Common myeloid progenitor, CD34-positive (primary cell): ENCODE measurements around the gene BLZF1.

Source experiments
- CTCF ChIA-PET: fragments of 350-600 bp; sonication (Branson Sonifier 250); formaldehyde crosslinking; loops from one replicate; lab custom pipeline; 2021; ENCODE audit warnings: antibody characterized with exemption; lab: Charles Lee
- POLR2A ChIA-PET: fragments of 350-600 bp; sonication (Branson Sonifier 250); formaldehyde crosslinking; loops from one replicate; lab custom pipeline; 2021; ENCODE audit warnings: antibody characterized with exemption; lab: Charles Lee
- DNase-seq, 3 donors: peaks; one replicate each; pipeline versions ENCODE4 v3.0.0 to v3.0.0-alpha.2; 2013
- H3K27ac ChIP-seq, 2 experiments: 1 replicate in 1 of 2; 2 replicates in 1 of 2; pipeline ENCODE4 v1.7.0; 2013; ENCODE audit warnings: inconsistent platforms in 2 of 2, low read length in 2 of 2, mild to moderate bottlenecking in 2 of 2, low read depth in 1 of 2, moderate library complexity in 1 of 2; ENCODE audit not compliant: severe bottlenecking in 2 of 2, insufficient read depth in 1 of 2, poor library complexity in 1 of 2
- H3K27me3 ChIP-seq, 5 experiments: replicated peaks in 2 of 5; 1 replicate in 3 of 5; 2 replicates in 2 of 5; pipeline versions ENCODE4 v1.6.1 to v1.7.0; 2013; ENCODE audit warnings: low read length in 4 of 5, mild to moderate bottlenecking in 2 of 5, moderate library complexity in 2 of 5, inconsistent platforms in 1 of 5; ENCODE audit not compliant: insufficient read depth in 5 of 5, control insufficient read depth in 4 of 5
- H3K36me3 ChIP-seq, 4 experiments: 1 replicate in 2 of 4; 2 replicates in 2 of 4; pipeline versions ENCODE4 v1.6.1 to v1.7.0; 2013; ENCODE audit warnings: low read length in 3 of 4, control low read depth in 1 of 4, mild to moderate bottlenecking in 1 of 4; ENCODE audit not compliant: control insufficient read depth in 4 of 4, insufficient read depth in 4 of 4
- H3K4me1 ChIP-seq, 4 experiments: 1 replicate in 3 of 4; 2 replicates in 1 of 4; pipeline versions ENCODE4 v1.6.1 to v1.7.1; 2013; ENCODE audit warnings: low read length in 3 of 4, mild to moderate bottlenecking in 3 of 4, control low read depth in 1 of 4, inconsistent platforms in 1 of 4, moderate library complexity in 1 of 4; ENCODE audit not compliant: control insufficient read depth in 4 of 4, insufficient read depth in 4 of 4; ENCODE audit errors: control extremely low read depth in 1 of 4
- H3K4me3 ChIP-seq, 7 experiments: 1 replicate in 4 of 7; 2 replicates in 3 of 7; pipeline versions ENCODE4 v1.5.1 to v1.7.0; 2013; ENCODE audit warnings: mild to moderate bottlenecking in 7 of 7, low read length in 6 of 7, moderate library complexity in 6 of 7, inconsistent platforms in 2 of 7, low read depth in 2 of 7, control low read depth in 1 of 7; ENCODE audit not compliant: insufficient read depth in 4 of 7, control insufficient read depth in 1 of 7; ENCODE audit errors: extremely low read depth in 1 of 7
- H3K9me3 ChIP-seq, 5 experiments: 1 replicate in 4 of 5; 2 replicates in 1 of 5; pipeline versions ENCODE4 v1.6.1 to v1.7.1; 2013; ENCODE audit warnings: low read length in 4 of 5, mild to moderate bottlenecking in 2 of 5, inconsistent platforms in 1 of 5, low read depth in 1 of 5, moderate library complexity in 1 of 5; ENCODE audit not compliant: control insufficient read depth in 4 of 5, insufficient read depth in 2 of 5; ENCODE audit errors: control extremely low read depth in 1 of 5
- WGBS: methylation state at CpG from one replicate; pipeline ENCODE4 v1.1.5; 2013; ENCODE audit not compliant: insufficient coverage; 5-methylcytosine and 5-hydroxymethylcytosine counted together

BLZF1 gene

DNA sequence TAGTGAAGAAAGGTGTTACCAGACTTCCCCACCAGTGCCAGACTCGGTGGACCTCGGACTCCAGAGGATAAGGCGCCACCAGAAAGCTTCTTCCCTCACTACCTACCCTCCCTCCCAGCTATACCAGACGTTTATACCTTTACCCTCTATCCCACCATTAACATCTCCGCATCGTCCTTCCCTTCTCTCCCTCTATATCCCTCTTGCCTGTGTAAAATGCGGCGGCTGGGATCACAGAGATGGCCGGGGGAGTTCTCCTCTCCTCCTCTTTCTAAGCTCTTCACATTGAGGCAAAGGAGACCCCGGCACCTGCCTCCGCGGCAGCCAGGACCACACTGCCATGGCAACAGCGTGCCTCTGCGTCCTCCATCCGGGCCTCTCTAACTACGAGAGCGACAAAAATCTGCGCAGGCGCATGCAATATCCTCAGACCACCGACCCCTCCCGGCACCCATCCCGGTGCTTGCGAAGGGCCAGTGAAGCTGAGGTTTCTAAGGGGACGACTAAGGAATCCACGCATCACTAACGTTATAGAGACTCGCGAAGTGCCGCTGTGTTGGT is 59.2 kb downstream of the BLZF1 start, which contains the start of gene CCDC181:
TSS of gene CCDC181 (minus strand) at position 394 of the 561 bp plus-strand sequence. CDS start 2,547 bp downstream, outside the sequence.
- peak; percentile 67 to 84 (median 70) for DNase-seq
- H3K9me3 ChIP-seq: no peaks in the 10 kb centered on the region
- peak within 1 kb of the TSS; percentile 58 to 76 (median 73) for H3K4me3 ChIP-seq
- H3K36me3 ChIP-seq: no peaks in the 10 kb centered on the region
- 0% methylated on average over 17 of the region's 29 CpGs for WGBS
- H3K4me1 ChIP-seq: peaks cover 3 to 10% (median 7%) of the 10 kb centered on the region in 4 experiments
- POLR2A ChIA-PET: no interaction called here
- peak within 1 kb of the TSS in 1 of 2 experiments; percentile 12 for H3K27ac ChIP-seq
- H3K27me3 ChIP-seq: peaks cover 0 to 11% (median 0%) of the 10 kb centered on the region in 5 experiments
- CTCF ChIA-PET: interaction anchor here (1.0 to 1.4 kb wide), 3 partner anchors 23 to 824 kb away, joined by 3 to 4 read pairs (median 4); no protein-coding TSS in a partner anchor
